Stimulated activated naive B cell treated with anti-CD40 and anti-IgM and Interleukin-4, amounts not matched to agents 10 μg/mL and 1 μg/mL and 100 μg/mL, for 72 hours (primary cell): Measurements from ENCODE around the gene VAMP5.
"Not testable (repeated sequence)": the region's sequence is repeated elsewhere in the genome, so short reads cannot be mapped to it uniquely, and the experiment has no call there.

Experiments
- ATAC-seq, 2 donors: fragments of 150-1000 bp; cut with Tn5 transposase; replicated peaks; 2 replicates each; pipeline ENCODE4 v1.10.0; 2021; ENCODE audit warnings: moderate library complexity in 1 of 2
- DNase-seq: peaks from one replicate; pipeline ENCODE4 v3.0.0; 2021
- H3K27ac Mint-ChIP-seq: one replicate; pipeline ENCODE4 v1.8.0; 2022; ENCODE audit warnings: mild to moderate bottlenecking, mixed read lengths
- H3K27me3 Mint-ChIP-seq, 2 donors: one replicate each; pipeline ENCODE4 v1.8.0; 2022; ENCODE audit warnings: mixed read lengths in 2 of 2
- H3K36me3 Mint-ChIP-seq, 2 donors: one replicate each; pipeline ENCODE4 v1.8.0; 2022; ENCODE audit warnings: mixed read lengths in 2 of 2, mild to moderate bottlenecking in 1 of 2
- H3K4me1 Mint-ChIP-seq, 2 donors: one replicate each; pipeline ENCODE4 v1.8.0; 2022; ENCODE audit warnings: mixed read lengths in 2 of 2, mild to moderate bottlenecking in 1 of 2
- H3K4me3 Mint-ChIP-seq, 2 donors: one replicate each; pipeline ENCODE4 v1.8.0; 2022; ENCODE audit warnings: mild to moderate bottlenecking in 2 of 2, mixed read lengths in 2 of 2, moderate library complexity in 1 of 2
- H3K9me3 Mint-ChIP-seq, 2 donors: one replicate each; pipeline ENCODE4 v1.8.0; 2022; ENCODE audit warnings: mixed read lengths in 2 of 2, mild to moderate bottlenecking in 1 of 2

VAMP5 gene

GRCh38 chr2:85596486-85597143 is 12.4 kb downstream of the VAMP5 start:
- Mint-ChIP-seq H3K36me3 (peaks cover 10 to 13% of the 10 kb centered on the region in 2 donors), H3K9me3 (no peaks in the 10 kb centered on the region), H3K27me3 (no peaks in the 10 kb centered on the region), H3K4me3 (peak overlapping the region; percentile 90 to 100), H3K27ac (peak overlapping the region; percentile 59), H3K4me1 (peaks cover 34 to 56% of the 10 kb centered on the region in 2 donors)
- DNase-seq (no peak), ATAC-seq (no peak)

GRCh38 chr2:85597241-85597640 is 13.0 kb downstream of the VAMP5 start:
- peak overlapping the region; percentile 90 to 100 for H3K4me3 Mint-ChIP-seq
- peaks cover 8 to 13% of the 10 kb centered on the region in 2 donors for H3K36me3 Mint-ChIP-seq
- peaks cover 38 to 61% of the 10 kb centered on the region in 2 donors for H3K4me1 Mint-ChIP-seq
- ATAC-seq, result no peak
- no peak for DNase-seq
- no peaks in the 10 kb centered on the region for H3K9me3 Mint-ChIP-seq
- no peaks in the 10 kb centered on the region for H3K27me3 Mint-ChIP-seq
- no peak overlapping the region for H3K27ac Mint-ChIP-seq

GRCh38 chr2:85598594-85599340 is 14.5 kb downstream of the VAMP5 start:
- Mint-ChIP-seq H3K9me3 (no peaks in the 10 kb centered on the region), H3K27ac (peak overlapping the region; percentile 25), H3K36me3 (peaks cover 7 to 17% of the 10 kb centered on the region in 2 donors), H3K4me1 (peaks cover 40 to 69% of the 10 kb centered on the region in 2 donors), H3K4me3 (no peak overlapping the region), H3K27me3 (no peaks in the 10 kb centered on the region)
- DNase-seq (no peak), ATAC-seq (no peak)

- DNase-seq, result no peak
- Mint-ChIP-seq H3K4me1 (peaks cover 37 to 66% of the 10 kb centered on the region in 2 donors), H3K27ac (peak overlapping the region; percentile 39), H3K27me3 (no peaks in the 10 kb centered on the region), H3K36me3 (peaks cover 9 to 20% of the 10 kb centered on the region in 2 donors), H3K4me3 (no peak overlapping the region), H3K9me3 (no peaks in the 10 kb centered on the region)
- ATAC-seq, result no peak
These were observed 15.4 kb downstream of the VAMP5 start for GRCh38 chr2:85599468-85600234.

- peaks cover 37 to 64% of the 10 kb centered on the region in 2 donors for H3K4me1 Mint-ChIP-seq
These were observed 16.0 kb downstream of the VAMP5 start for GRCh38 chr2:85600235-85600575.

GRCh38 chr2:85600951-85601770 is 16.9 kb downstream of the VAMP5 start:
- no peaks in the 10 kb centered on the region for H3K27me3 Mint-ChIP-seq
- DNase-seq (no peak), ATAC-seq (no peak)
- H3K36me3 Mint-ChIP-seq, result peaks cover 7 to 20% of the 10 kb centered on the region in 2 donors
- H3K4me3 Mint-ChIP-seq, result peak overlapping the region; percentile 92 to 94
- peaks cover 38 to 57% of the 10 kb centered on the region in 2 donors for H3K4me1 Mint-ChIP-seq
- no peaks in the 10 kb centered on the region for H3K9me3 Mint-ChIP-seq
- peak overlapping the region; percentile 94 for H3K27ac Mint-ChIP-seq

More at GRCh38 chr2:85600235-85600575, 16.0 kb downstream of the VAMP5 start:
- DNase-seq, result no peak
- Mint-ChIP-seq H3K4me3 (no peak overlapping the region), H3K27me3 (no peaks in the 10 kb centered on the region), H3K27ac (peak overlapping the region; percentile 39), H3K9me3 (no peaks in the 10 kb centered on the region), H3K36me3 (peaks cover 9 to 23% of the 10 kb centered on the region in 2 donors)
- ATAC-seq, result no peak

GRCh38 chr2:85601771-85602475 is 17.7 kb downstream of the VAMP5 start:
- H3K36me3 Mint-ChIP-seq, result peaks cover 7 to 17% of the 10 kb centered on the region in 2 donors
- H3K27ac Mint-ChIP-seq, result peak overlapping the region; percentile 94
- peak overlapping the region; percentile 92 to 94 for H3K4me3 Mint-ChIP-seq
- peak; percentile 41 to 46 for ATAC-seq
- no peaks in the 10 kb centered on the region for H3K9me3 Mint-ChIP-seq
- H3K27me3 Mint-ChIP-seq, result no peaks in the 10 kb centered on the region
- DNase-seq, result no peak
- H3K4me1 Mint-ChIP-seq, result peaks cover 33 to 55% of the 10 kb centered on the region in 2 donors

- H3K27ac Mint-ChIP-seq, result peak within 1 kb of the TSS; percentile 94
- peak; percentile 97 for ATAC-seq
These were observed 18.4 kb downstream of the VAMP5 start, which contains the start of gene TMEM150A for GRCh38 chr2:85602476-85603234. Gene TMEM150A (minus strand): TSS chr2:85602698. CDS start chr2:85601948, 750 bp downstream.

GRCh38 chr2:85604133-85604444 is 19.9 kb downstream of the VAMP5 start:
- Mint-ChIP-seq H3K4me1 (peaks cover 37 to 58% of the 10 kb centered on the region in 2 donors), H3K4me3 (peak overlapping the region; percentile 91 to 92), H3K36me3 (peaks cover 16 to 23% of the 10 kb centered on the region in 2 donors), H3K27ac (peak overlapping the region; percentile 81)
- not testable (repeated sequence) for ATAC-seq, H3K9me3 Mint-ChIP-seq, DNase-seq, H3K27me3 Mint-ChIP-seq

More at GRCh38 chr2:85602476-85603234, 18.4 kb downstream of the VAMP5 start, which contains the start of gene TMEM150A:
- Mint-ChIP-seq H3K4me3 (peak within 1 kb of the TSS; percentile 92 to 94), H3K36me3 (peaks cover 9 to 15% of the 10 kb centered on the region in 2 donors), H3K9me3 (no peaks in the 10 kb centered on the region), H3K27me3 (no peaks in the 10 kb centered on the region), H3K4me1 (peaks cover 30 to 54% of the 10 kb centered on the region in 2 donors)
- DNase-seq, result peak; percentile 91

- Mint-ChIP-seq H3K9me3 (no peaks in the 10 kb centered on the region), H3K4me1 (peaks cover 38 to 61% of the 10 kb centered on the region in 2 donors), H3K27me3 (no peaks in the 10 kb centered on the region), H3K4me3 (no peak overlapping the region), H3K36me3 (peaks cover 19 to 26% of the 10 kb centered on the region in 2 donors), H3K27ac (no peak overlapping the region)
- no peak for ATAC-seq
- no peak for DNase-seq
These were observed 20.5 kb downstream of the VAMP5 start for GRCh38 chr2:85604568-85605339.

GRCh38 chr2:85605406-85606115 is 21.3 kb downstream of the VAMP5 start:
- Mint-ChIP-seq H3K9me3 (no peaks in the 10 kb centered on the region), H3K27ac (no peak overlapping the region), H3K4me1 (peaks cover 34 to 60% of the 10 kb centered on the region in 2 donors), H3K36me3 (peaks cover 19 to 26% of the 10 kb centered on the region in 2 donors), H3K4me3 (no peak overlapping the region), H3K27me3 (no peaks in the 10 kb centered on the region)
- ATAC-seq (no peak), DNase-seq (no peak)

- no peak overlapping the region for H3K4me3 Mint-ChIP-seq
- no peaks in the 10 kb centered on the region for H3K27me3 Mint-ChIP-seq
- H3K9me3 Mint-ChIP-seq, result no peaks in the 10 kb centered on the region
- DNase-seq (no peak), ATAC-seq (no peak)
- peaks cover 19 to 26% of the 10 kb centered on the region in 2 donors for H3K36me3 Mint-ChIP-seq
- H3K27ac Mint-ChIP-seq, result no peak overlapping the region
- peaks cover 33 to 55% of the 10 kb centered on the region in 2 donors for H3K4me1 Mint-ChIP-seq
These were observed 21.9 kb downstream of the VAMP5 start for GRCh38 chr2:85606116-85606455.
